Testis (tissue), 2 donors: ENCODE measurements around the gene UBAP1.

Experiments
- CTCF ChIP-seq, 3 experiments: fragments of 450-650 bp in 2 of 3; fragments of 200-600 bp in 1 of 3; sonication (generic) in 1 of 3; IDR thresholded peaks; one replicate each; pipeline ENCODE4 v1.5.1; 2016 to 2019; ENCODE audit warnings: antibody characterized with exemption in 3 of 3, mild to moderate bottlenecking in 2 of 3, moderate library complexity in 1 of 3
- POLR2A ChIP-seq: fragments of 450-650 bp; IDR thresholded peaks from one replicate; pipeline ENCODE4 v1.6.1; 2017; ENCODE audit warnings: antibody characterized with exemption, mild to moderate bottlenecking, moderate library complexity

- TF ChIP-seq POLR2A (no peak), CTCF (IDR thresholded peaks at IDR 0.05) (no peak)
Measured at GRCh38 chr9:34195143-34195542, 16.3 kb downstream of the UBAP1 start.
